A549 (cell line): ENCODE results near the gene PDE1C. TPM values are rescaled to one million over a fixed set of nuclear protein-coding genes. Genes with fewer than 3 reads are reported as not detected.
A peak's percentile ranks its signal among the peaks of the same experiment; 100 is the strongest.

Source experiments
- ATAC-seq, 2 experiments: fragments of 200-7000 bp in 1 of 2; fragments of >200 bp in 1 of 2; cut with Nextera tagmentation in 1 of 2; cut with Tn5 transposase in 1 of 2; 3 replicates each; pipeline versions ENCODE4 v1.8.0 to v1.9.1; 2018 to 2020; ENCODE audit warnings: mild to moderate bottlenecking in 1 of 2, moderate library complexity in 1 of 2
- CTCF ChIA-PET: fragments of 300-600 bp; sonication (Branson Sonifier 250); formaldehyde crosslinking; extraction: SDS; loops from one replicate; lab custom pipeline; 2021; ENCODE audit warnings: antibody characterized with exemption, inconsistent platforms; lab: Yijun Ruan, JAX
- POLR2A ChIA-PET: fragments of 350-600 bp; formaldehyde crosslinking; extraction: SDS; loops from one replicate; lab custom pipeline; 2021; ENCODE audit warnings: antibody characterized with exemption, inconsistent platforms; lab: Yijun Ruan, JAX
- DNase-seq, 2 experiments: peaks; one replicate each; pipeline versions ENCODE4 v3.0.0 to v3.0.0-alpha.2; 2011 to 2016; ENCODE audit warnings: low read depth in 1 of 2, low spot score in 1 of 2
- FAIRE-seq: peaks from 2 replicates; lab custom pipeline; 2011; peaks lifted over from hg19 to GRCh38; lab: Jason Lieb, UNC
- H3K27ac ChIP-seq, 2 experiments: fragments of >200 bp; sonication (Bioruptor Twin); formaldehyde crosslinking; 3 replicates each; pipeline ENCODE4 v1.5.1; 2016 to 2017
- H3K4me1 ChIP-seq: fragments of >200 bp; sonication (Bioruptor Twin); formaldehyde crosslinking; 3 replicates; pipeline ENCODE4 v1.6.1; 2016
- H3K4me2 ChIP-seq: fragments of >200 bp; sonication (Bioruptor Twin); formaldehyde crosslinking; 3 replicates; pipeline ENCODE4 v1.6.1; 2016
- H3K4me3 ChIP-seq: fragments of >200 bp; sonication (Bioruptor Twin); formaldehyde crosslinking; 3 replicates; pipeline ENCODE4 v1.5.1; 2016
- H3K9me3 ChIP-seq: fragments of >200 bp; sonication (Bioruptor Twin); formaldehyde crosslinking; 3 replicates; pipeline ENCODE4 v1.6.1; 2016
- CBX2 ChIP-seq: fragments of 200-600 bp; sonication (generic); IDR thresholded peaks from 2 replicates; pipeline ENCODE4 v1.6.1; 2016; ENCODE audit warnings: low read depth, mild to moderate bottlenecking, borderline replicate concordance
- CEBPB ChIP-seq, 2 experiments: fragments of >200 bp in 1 of 2; sonication (Bioruptor Twin) in 1 of 2; formaldehyde crosslinking in 1 of 2; IDR thresholded peaks; 2 replicates each; pipeline ENCODE4 v1.6.1; 2012 to 2016
- CHD4 ChIP-seq: fragments of 200-600 bp; sonication (generic); IDR thresholded peaks from 2 replicates; pipeline ENCODE4 v1.6.1; 2016; ENCODE audit warnings: antibody characterized with exemption, mild to moderate bottlenecking, borderline replicate concordance
- EP300 ChIP-seq, 2 experiments: fragments of >200 bp; sonication (Bioruptor Twin); formaldehyde crosslinking; IDR thresholded peaks; 2 replicates in 1 of 2; 3 replicates in 1 of 2; pipeline ENCODE4 v1.6.1; 2016 to 2017
- ESRRA ChIP-seq: fragments of 150-350 bp; IDR thresholded peaks from 2 replicates; pipeline ENCODE4 v1.6.1; 2014; ENCODE audit warnings: mild to moderate bottlenecking, low read length, borderline replicate concordance
- FOSL2 ChIP-seq, 2 experiments: fragments of 450-650 bp in 1 of 2; fragments of >200 bp in 1 of 2; sonication (Bioruptor Twin) in 1 of 2; formaldehyde crosslinking; IDR thresholded peaks; 2 replicates each; pipeline versions ENCODE4 v1.5.0 to v1.6.1; 2016 to 2020; ENCODE audit warnings: mild to moderate bottlenecking in 1 of 2, moderate library complexity in 1 of 2
- FOXS1 ChIP-seq: fragments of 250-450 bp; sonication (Bioruptor Pico); IDR thresholded peaks from 2 replicates; pipeline ENCODE4 v1.5.0; 2020; ENCODE audit warnings: mild to moderate bottlenecking, moderate library complexity
- GATA3 ChIP-seq: IDR thresholded peaks from 2 replicates; pipeline ENCODE4 v1.6.1; 2012; ENCODE audit warnings: borderline replicate concordance
- HDAC2 ChIP-seq: fragments of 200-600 bp; sonication (generic); IDR thresholded peaks from 2 replicates; pipeline ENCODE4 v1.6.1; 2016
- HOXB13 ChIP-seq: fragments of 250-450 bp; sonication (Bioruptor Pico); IDR thresholded peaks from 2 replicates; pipeline ENCODE4 v1.5.0; 2020; ENCODE audit warnings: low read depth, mild to moderate bottlenecking, moderate library complexity
- JUN ChIP-seq, 2 experiments: fragments of >200 bp; sonication (Bioruptor Twin); formaldehyde crosslinking; IDR thresholded peaks; 2 replicates in 1 of 2; 3 replicates in 1 of 2; pipeline ENCODE4 v1.6.1; 2016 to 2017
- JUNB ChIP-seq: fragments of >200 bp; sonication (Bioruptor Twin); formaldehyde crosslinking; IDR thresholded peaks from 2 replicates; pipeline ENCODE4 v1.6.1; 2016
- PHF8 ChIP-seq: fragments of 200-600 bp; sonication (generic); IDR thresholded peaks from 2 replicates; pipeline ENCODE4 v1.6.1; 2016; ENCODE audit warnings: low read depth, mild to moderate bottlenecking, antibody characterized with exemption, moderate library complexity, borderline replicate concordance
- POLR2AphosphoS2 ChIP-seq: conservative IDR thresholded peaks from 2 replicates; pipeline ENCODE4 v1.6.1; 2012; ENCODE audit warnings: low read length, improper control_type of control experiment, inconsistent platforms
- RAD21 ChIP-seq, 2 experiments: fragments of >200 bp in 1 of 2; sonication (Bioruptor Twin) in 1 of 2; formaldehyde crosslinking in 1 of 2; IDR thresholded peaks in 1 of 2; conservative IDR thresholded peaks in 1 of 2; 2 replicates in 1 of 2; 3 replicates in 1 of 2; pipeline ENCODE4 v1.6.1; 2012 to 2018; ENCODE audit warnings: inconsistent platforms in 1 of 2
- RFX5 ChIP-seq: fragments of 450-650 bp; IDR thresholded peaks from 2 replicates; pipeline ENCODE4 v1.7.1; 2014; ENCODE audit warnings: antibody characterized with exemption, mild to moderate bottlenecking, moderate library complexity
- SREBF2 ChIP-seq: fragments of 450-650 bp; IDR thresholded peaks from 2 replicates; pipeline ENCODE4 v1.6.1; 2014; ENCODE audit warnings: mild to moderate bottlenecking, moderate library complexity
- TFCP2L1 ChIP-seq: fragments of 250-450 bp; sonication (Bioruptor Pico); IDR thresholded peaks from 2 replicates; pipeline ENCODE4 v1.5.0; 2021; ENCODE audit warnings: mild to moderate bottlenecking
- TP53 ChIP-seq: fragments of 250-450 bp; sonication (Bioruptor Pico); IDR thresholded peaks from 2 replicates; pipeline ENCODE4 v1.5.0; 2021; ENCODE audit warnings: mild to moderate bottlenecking, moderate library complexity
- ZFP36 ChIP-seq: fragments of 450-650 bp; IDR thresholded peaks from 2 replicates; pipeline ENCODE4 v1.6.1; 2014; ENCODE audit warnings: borderline replicate concordance; ENCODE audit not compliant: partially characterized antibody
- ZNF302 ChIP-seq: fragments of 250-450 bp; sonication (Bioruptor Pico); IDR thresholded peaks from 2 replicates; pipeline ENCODE4 v1.9.0; 2021; ENCODE audit warnings: inconsistent platforms, mild to moderate bottlenecking, moderate library complexity
- WGBS: methylation state at CpG from one replicate; pipeline ENCODE4 v1.1.6; 2017; ENCODE audit errors: missing lambda C conversion rate; 5-methylcytosine and 5-hydroxymethylcytosine counted together
- polyA plus RNA-seq, 4 experiments: library from polyadenylated mRNA; depleted of rRNA in 3 of 4; stranded (reverse); fragments of >200 nt; fragmentation: RNase III in 1 of 4; extraction: RNeasy Plus Mini Kit Qiagen cat#74134 plus additional on column Dnase treatment in 1 of 4; gene quantifications; 2 replicates in 3 of 4; 3 replicates in 1 of 4; pipeline ENCODE4 v1.2.3, GENCODE V29; 2011 to 2017
- TF ChIP-seq, protein P1 (sequence below): IDR thresholded peaks from 2 replicates; pipeline ENCODE4 v1.6.1; 2012
- TF ChIP-seq, protein P2 (sequence below): fragments of >200 bp; sonication (Bioruptor Twin); formaldehyde crosslinking; IDR thresholded peaks from 2 replicates; pipeline ENCODE4 v1.6.1; 2016
- TF ChIP-seq, protein P3 (sequence below): fragments of 150-350 bp; IDR thresholded peaks from 2 replicates; pipeline ENCODE4 v1.6.1; 2014; ENCODE audit warnings: low read depth, mild to moderate bottlenecking, low read length
- TF ChIP-seq, protein P4 (sequence below): fragments of 450-650 bp; IDR thresholded peaks from 2 replicates; pipeline ENCODE4 v1.6.1; 2014; ENCODE audit warnings: antibody characterized with exemption
- TF ChIP-seq, protein P5 (sequence below): fragments of 250-450 bp; sonication (Bioruptor Pico); IDR thresholded peaks from 2 replicates; pipeline ENCODE4 v1.5.0; 2020; ENCODE audit warnings: low read depth, mild to moderate bottlenecking, moderate library complexity
- TF ChIP-seq, protein P6 (sequence below): fragments of 250-450 bp; sonication (Bioruptor Pico); IDR thresholded peaks from 2 replicates; pipeline ENCODE4 v1.5.0; 2021; ENCODE audit warnings: mild to moderate bottlenecking, moderate library complexity, borderline replicate concordance
- TF ChIP-seq, protein P7 (sequence below): IDR thresholded peaks from 2 replicates; pipeline ENCODE4 v1.6.1; 2012; ENCODE audit warnings: low read depth, borderline replicate concordance

PDE1C gene
- polyA plus RNA-seq, 2 of the 4 experiments (the other 2 are of a cell fraction): 8.0 to 11.0 TPM

DNA sequence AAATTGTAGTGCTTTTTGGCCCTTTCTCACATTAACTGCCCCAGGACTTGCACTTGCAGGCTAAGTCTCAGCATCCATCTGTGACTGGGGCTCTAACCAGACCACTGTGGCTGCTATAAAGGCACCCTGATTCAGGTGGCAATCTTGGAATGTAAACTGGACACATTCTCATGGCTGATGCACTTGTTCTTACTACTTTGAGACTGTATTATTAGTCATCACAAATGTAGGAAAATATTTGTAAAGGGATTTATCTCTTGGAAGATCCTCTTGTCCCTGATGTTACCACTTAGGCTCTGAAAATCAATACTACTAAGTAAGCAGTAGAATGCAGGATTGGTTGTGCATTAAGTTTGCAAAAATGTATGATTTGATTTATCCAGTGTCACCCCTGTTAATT lies 25.0 kb downstream of the PDE1C start:
- DNase-seq (peak in 1 of 2 experiments; percentile 38), ATAC-seq (no peak; a peak in 1 of 6 replicates), FAIRE-seq (no peak)
- Histone ChIP-seq H3K4me2 (peak overlapping the region; percentile 65), H3K4me3 (no peak overlapping the region), H3K4me1 (peaks cover 95% of the 10 kb centered on the region), H3K27ac (peak overlapping the region; percentile 81 to 84), H3K9me3 (no peaks in the 10 kb centered on the region)
- ChIA-PET POLR2A (no interaction called here), CTCF (no interaction called here)
- TF ChIP-seq POLR2AphosphoS2: no peak
- TF ChIP-seq, protein P1, sequence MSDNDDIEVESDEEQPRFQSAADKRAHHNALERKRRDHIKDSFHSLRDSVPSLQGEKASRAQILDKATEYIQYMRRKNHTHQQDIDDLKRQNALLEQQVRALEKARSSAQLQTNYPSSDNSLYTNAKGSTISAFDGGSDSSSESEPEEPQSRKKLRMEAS: peak; percentile 24; the same call in 1 of the 2 replicates
- no peak for TF ChIP-seq ZFP36
- TF ChIP-seq JUNB: 0 out of 2 replicates have a peak, but pooled peaks have one; percentile 35
- peak; percentile 69; the same call in 1 of the 2 replicates for TF ChIP-seq GATA3
- TF ChIP-seq FOSL2 (IDR thresholded peaks at IDR 0.05): 0 out of 2 replicates have a peak, but pooled peaks have one; percentile 32
- TF ChIP-seq FOSL2 (CRISPR knock-in tag; IDR thresholded peaks at IDR 0.05): peak; percentile 50; the same call in 1 of the 2 replicates
- no peak for TF ChIP-seq PHF8
- TF ChIP-seq, protein P2, sequence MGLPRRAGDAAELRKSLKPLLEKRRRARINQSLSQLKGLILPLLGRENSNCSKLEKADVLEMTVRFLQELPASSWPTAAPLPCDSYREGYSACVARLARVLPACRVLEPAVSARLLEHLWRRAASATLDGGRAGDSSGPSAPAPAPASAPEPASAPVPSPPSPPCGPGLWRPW: no peak

DNA sequence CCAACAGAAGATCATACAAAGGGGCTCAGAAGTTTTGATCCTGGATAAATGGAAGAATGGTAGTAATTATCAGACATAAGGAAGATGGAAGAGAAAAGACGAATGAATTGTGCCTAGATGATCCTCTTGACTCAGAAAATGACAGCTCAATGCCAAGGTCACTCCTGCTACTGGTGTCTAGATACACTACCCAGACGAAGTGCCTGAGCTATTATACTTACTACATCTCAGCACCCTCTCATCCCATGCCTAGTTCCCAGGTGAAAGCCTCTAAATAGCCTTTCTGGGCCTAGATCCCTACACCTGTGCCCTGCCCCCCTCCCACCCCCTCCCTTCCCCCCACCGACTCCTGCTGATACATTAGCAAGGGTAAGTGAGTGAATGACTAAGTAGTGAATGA lies 25.5 kb downstream of the PDE1C start:
- no peak for TF ChIP-seq RAD21 (conservative IDR thresholded peaks at IDR 0.05 in 1 of 2, IDR thresholded peaks at IDR 0.05 in 1 of 2)
- TF ChIP-seq, protein P3, sequence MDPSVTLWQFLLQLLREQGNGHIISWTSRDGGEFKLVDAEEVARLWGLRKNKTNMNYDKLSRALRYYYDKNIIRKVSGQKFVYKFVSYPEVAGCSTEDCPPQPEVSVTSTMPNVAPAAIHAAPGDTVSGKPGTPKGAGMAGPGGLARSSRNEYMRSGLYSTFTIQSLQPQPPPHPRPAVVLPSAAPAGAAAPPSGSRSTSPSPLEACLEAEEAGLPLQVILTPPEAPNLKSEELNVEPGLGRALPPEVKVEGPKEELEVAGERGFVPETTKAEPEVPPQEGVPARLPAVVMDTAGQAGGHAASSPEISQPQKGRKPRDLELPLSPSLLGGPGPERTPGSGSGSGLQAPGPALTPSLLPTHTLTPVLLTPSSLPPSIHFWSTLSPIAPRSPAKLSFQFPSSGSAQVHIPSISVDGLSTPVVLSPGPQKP: no peak
- no peak for TF ChIP-seq RFX5
- no peak for TF ChIP-seq TFCP2L1 (CRISPR knock-in tag)
- no peak for TF ChIP-seq TP53 (CRISPR knock-in tag)
- TF ChIP-seq ZNF302 (CRISPR knock-in tag): no peak
- no peak for TF ChIP-seq SREBF2
- TF ChIP-seq EP300 (IDR thresholded peaks at IDR 0.05): no peak
- no peak for TF ChIP-seq HDAC2
- no peak for TF ChIP-seq PHF8
- no peak for TF ChIP-seq FOXS1
- TF ChIP-seq GATA3: no peak
- TF ChIP-seq CEBPB (IDR thresholded peaks at IDR 0.05): no peak
- no peak for TF ChIP-seq JUNB
- TF ChIP-seq, protein P4, sequence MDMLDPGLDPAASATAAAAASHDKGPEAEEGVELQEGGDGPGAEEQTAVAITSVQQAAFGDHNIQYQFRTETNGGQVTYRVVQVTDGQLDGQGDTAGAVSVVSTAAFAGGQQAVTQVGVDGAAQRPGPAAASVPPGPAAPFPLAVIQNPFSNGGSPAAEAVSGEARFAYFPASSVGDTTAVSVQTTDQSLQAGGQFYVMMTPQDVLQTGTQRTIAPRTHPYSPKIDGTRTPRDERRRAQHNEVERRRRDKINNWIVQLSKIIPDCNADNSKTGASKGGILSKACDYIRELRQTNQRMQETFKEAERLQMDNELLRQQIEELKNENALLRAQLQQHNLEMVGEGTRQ: no peak
- TF ChIP-seq ZFP36: no peak
- TF ChIP-seq HOXB13 (CRISPR knock-in tag): no peak
- TF ChIP-seq CBX2: no peak
- no peak for TF ChIP-seq ESRRA
- TF ChIP-seq, all 56 proteins: peak for 0
- DNase-seq: no peak
- peak overlapping the region; percentile 65 for H3K4me2 ChIP-seq
- WGBS: 58% methylated on average over 2 of the region's 3 CpGs
- CTCF ChIA-PET: interaction anchor here (2.3 kb wide), 1 partner anchor 160 kb away, joined by 10 read pairs; no protein-coding TSS in a partner anchor
- H3K4me3 ChIP-seq: no peak overlapping the region
- no peaks in the 10 kb centered on the region for H3K9me3 ChIP-seq
- no peak for FAIRE-seq
- H3K4me1 ChIP-seq: peaks cover 99% of the 10 kb centered on the region
- no peak for ATAC-seq
- POLR2A ChIA-PET: no interaction called here
- H3K27ac ChIP-seq: peak overlapping the region; percentile 81 to 84

DNA sequence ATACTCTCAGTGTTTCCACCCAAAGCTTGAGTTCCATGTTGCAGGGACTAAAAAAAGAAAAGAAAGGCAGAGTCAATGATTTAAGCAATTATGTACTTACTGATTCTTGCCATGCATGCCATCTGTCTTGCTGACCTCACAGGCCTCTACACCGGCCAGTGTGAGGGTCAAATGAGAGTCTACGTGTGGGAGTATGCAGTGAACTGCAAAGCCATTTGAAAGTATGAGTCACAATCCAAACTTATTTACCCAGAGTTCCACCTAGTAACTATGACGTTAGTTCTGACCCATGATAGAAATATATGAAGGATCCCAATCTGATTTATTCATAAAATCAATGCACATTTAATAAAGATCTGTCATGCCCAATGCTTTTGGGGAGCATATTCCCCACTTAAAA lies 26.5 kb downstream of the PDE1C start:
- ChIA-PET POLR2A (interaction anchor here (1.0 kb wide), 1 partner anchor 16 kb away, joined by 5 read pairs; no protein-coding TSS in a partner anchor), CTCF (interaction anchor here (1.3 to 2.3 kb wide), 4 partner anchors 24 to 161 kb away, joined by 4 to 10 read pairs (median 4); no protein-coding TSS in a partner anchor)
- Histone ChIP-seq H3K4me2 (peak overlapping the region; percentile 65), H3K9me3 (no peaks in the 10 kb centered on the region), H3K4me1 (peaks cover 99% of the 10 kb centered on the region), H3K27ac (peak overlapping the region; percentile 81 to 84), H3K4me3 (no peak overlapping the region)
- ATAC-seq (peak; percentile 81 to 85), FAIRE-seq (peak; percentile 94), DNase-seq (peak; percentile 46 to 95)
- WGBS: 1% methylated on average over 3 of the region's 3 CpGs
- TF ChIP-seq JUNB: peak; percentile 81
- TF ChIP-seq RFX5: peak; percentile 96
- TF ChIP-seq GATA3: peak; percentile 93
- TF ChIP-seq FOSL2 (IDR thresholded peaks at IDR 0.05): peak; percentile 79
- TF ChIP-seq FOSL2 (CRISPR knock-in tag; IDR thresholded peaks at IDR 0.05): peak; percentile 94
- no peak for TF ChIP-seq CHD4
- TF ChIP-seq, protein P5, sequence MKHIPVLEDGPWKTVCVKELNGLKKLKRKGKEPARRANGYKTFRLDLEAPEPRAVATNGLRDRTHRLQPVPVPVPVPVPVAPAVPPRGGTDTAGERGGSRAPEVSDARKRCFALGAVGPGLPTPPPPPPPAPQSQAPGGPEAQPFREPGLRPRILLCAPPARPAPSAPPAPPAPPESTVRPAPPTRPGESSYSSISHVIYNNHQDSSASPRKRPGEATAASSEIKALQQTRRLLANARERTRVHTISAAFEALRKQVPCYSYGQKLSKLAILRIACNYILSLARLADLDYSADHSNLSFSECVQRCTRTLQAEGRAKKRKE (CRISPR knock-in tag): peak; percentile 51; the same call in 1 of the 2 replicates
- TF ChIP-seq JUN (IDR thresholded peaks at IDR 0.05): peak; percentile 57 to 74; a peak in 2 of 5 replicates
- TF ChIP-seq, protein P6, sequence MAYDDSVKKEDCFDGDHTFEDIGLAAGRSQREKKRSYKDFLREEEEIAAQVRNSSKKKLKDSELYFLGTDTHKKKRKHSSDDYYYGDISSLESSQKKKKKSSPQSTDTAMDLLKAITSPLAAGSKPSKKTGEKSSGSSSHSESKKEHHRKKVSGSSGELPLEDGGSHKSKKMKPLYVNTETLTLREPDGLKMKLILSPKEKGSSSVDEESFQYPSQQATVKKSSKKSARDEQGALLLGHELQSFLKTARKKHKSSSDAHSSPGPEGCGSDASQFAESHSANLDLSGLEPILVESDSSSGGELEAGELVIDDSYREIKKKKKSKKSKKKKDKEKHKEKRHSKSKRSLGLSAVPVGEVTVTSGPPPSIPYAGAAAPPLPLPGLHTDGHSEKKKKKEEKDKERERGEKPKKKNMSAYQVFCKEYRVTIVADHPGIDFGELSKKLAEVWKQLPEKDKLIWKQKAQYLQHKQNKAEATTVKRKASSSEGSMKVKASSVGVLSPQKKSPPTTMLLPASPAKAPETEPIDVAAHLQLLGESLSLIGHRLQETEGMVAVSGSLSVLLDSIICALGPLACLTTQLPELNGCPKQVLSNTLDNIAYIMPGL (CRISPR knock-in tag): no peak
- TF ChIP-seq TFCP2L1 (CRISPR knock-in tag): no peak
- TF ChIP-seq, protein P7, sequence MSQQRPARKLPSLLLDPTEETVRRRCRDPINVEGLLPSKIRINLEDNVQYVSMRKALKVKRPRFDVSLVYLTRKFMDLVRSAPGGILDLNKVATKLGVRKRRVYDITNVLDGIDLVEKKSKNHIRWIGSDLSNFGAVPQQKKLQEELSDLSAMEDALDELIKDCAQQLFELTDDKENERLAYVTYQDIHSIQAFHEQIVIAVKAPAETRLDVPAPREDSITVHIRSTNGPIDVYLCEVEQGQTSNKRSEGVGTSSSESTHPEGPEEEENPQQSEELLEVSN: 0 out of 2 replicates have a peak, but pooled peaks have one; percentile 31
